ENCODE results near the gene PPM1L. TPM values are rescaled to one million over a fixed set of nuclear protein-coding genes. Genes with fewer than 3 reads are reported as not detected.

Gene PPM1L
- total RNA-seq, 1 donor from 2014 or later: 13.5 TPM

- no peaks in the 10 kb centered on the region for H3K36me3 ChIP-seq
- H3K27me3 ChIP-seq: no peaks in the 10 kb centered on the region
- TF ChIP-seq CTCF (IDR thresholded peaks at IDR 0.05): no peak
- no peaks in the 10 kb centered on the region for H3K4me1 ChIP-seq
- H3K9me3 ChIP-seq: no peaks in the 10 kb centered on the region
- no peak for DNase-seq
- no peak overlapping the region for H3K27ac ChIP-seq
- intact Hi-C loops (cut with DNase I): no loop called here
- H3K4me3 ChIP-seq: no peak overlapping the region
- ATAC-seq: no peak
Measured at GRCh38 chr3:160852856-160853255, 96.8 kb downstream of the PPM1L start.

DNA sequence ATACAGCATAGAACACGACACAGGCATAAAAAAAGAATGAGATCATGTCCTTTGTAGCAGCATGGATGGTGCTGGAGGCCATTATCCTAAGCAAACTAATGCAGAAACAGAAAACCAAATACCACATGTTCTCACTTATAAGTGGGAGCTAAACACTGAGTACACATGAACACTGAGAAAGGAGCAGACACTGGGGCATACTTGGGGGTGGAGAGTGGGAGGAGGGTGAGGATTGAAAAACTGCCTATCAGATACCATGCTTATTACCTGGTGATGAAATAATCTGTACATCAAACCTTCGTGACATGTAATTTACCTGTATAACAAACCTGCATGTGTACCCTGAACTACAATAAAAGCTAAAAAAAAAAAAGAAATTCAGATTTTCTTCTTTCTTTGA, 100.4 kb downstream of the PPM1L start:
- Histone ChIP-seq H3K4me1 (no peaks in the 10 kb centered on the region), H3K27me3 (no peaks in the 10 kb centered on the region), H3K36me3 (no peaks in the 10 kb centered on the region), H3K4me3 (no peak overlapping the region), H3K27ac (no peak overlapping the region), H3K9me3 (no peaks in the 10 kb centered on the region)
- no peak for DNase-seq
- ATAC-seq: no peak
- no peak for TF ChIP-seq CTCF (IDR thresholded peaks at IDR 0.05)
- intact Hi-C loops (cut with DNase I): no loop called here

GRCh38 chr3:160857476-160858119, 101.6 kb downstream of the PPM1L start:
- Histone ChIP-seq H3K4me3 (no peak overlapping the region), H3K36me3 (no peaks in the 10 kb centered on the region), H3K4me1 (no peaks in the 10 kb centered on the region), H3K27me3 (no peaks in the 10 kb centered on the region), H3K27ac (no peak overlapping the region), H3K9me3 (no peaks in the 10 kb centered on the region)
- no peak for TF ChIP-seq CTCF (IDR thresholded peaks at IDR 0.05)
- no peak for DNase-seq
- no peak for ATAC-seq
- intact Hi-C loops (cut with DNase I): no loop called here

GRCh38 chr3:160860346-160860745, 104.3 kb downstream of the PPM1L start:
- ATAC-seq (no peak), DNase-seq (no peak)
- TF ChIP-seq CTCF (IDR thresholded peaks at IDR 0.05): no peak
- no peaks in the 10 kb centered on the region for H3K36me3 ChIP-seq
- no peaks in the 10 kb centered on the region for H3K4me1 ChIP-seq
- H3K27ac ChIP-seq: no peak overlapping the region
- intact Hi-C loops (cut with DNase I): no loop called here
- no peak overlapping the region for H3K4me3 ChIP-seq
- no peaks in the 10 kb centered on the region for H3K9me3 ChIP-seq
- no peaks in the 10 kb centered on the region for H3K27me3 ChIP-seq

GRCh38 chr3:160869825-160870224, 113.8 kb downstream of the PPM1L start:
- H3K27ac ChIP-seq: no peak overlapping the region
- intact Hi-C loops (cut with DNase I): no loop called here
- no peaks in the 10 kb centered on the region for H3K27me3 ChIP-seq
- no peak overlapping the region for H3K4me3 ChIP-seq
- TF ChIP-seq CTCF (IDR thresholded peaks at IDR 0.05): no peak
- DNase-seq (no peak), ATAC-seq (peak; percentile 57)
- H3K4me1 ChIP-seq: no peaks in the 10 kb centered on the region
- no peaks in the 10 kb centered on the region for H3K36me3 ChIP-seq
- no peaks in the 10 kb centered on the region for H3K9me3 ChIP-seq

DNA sequence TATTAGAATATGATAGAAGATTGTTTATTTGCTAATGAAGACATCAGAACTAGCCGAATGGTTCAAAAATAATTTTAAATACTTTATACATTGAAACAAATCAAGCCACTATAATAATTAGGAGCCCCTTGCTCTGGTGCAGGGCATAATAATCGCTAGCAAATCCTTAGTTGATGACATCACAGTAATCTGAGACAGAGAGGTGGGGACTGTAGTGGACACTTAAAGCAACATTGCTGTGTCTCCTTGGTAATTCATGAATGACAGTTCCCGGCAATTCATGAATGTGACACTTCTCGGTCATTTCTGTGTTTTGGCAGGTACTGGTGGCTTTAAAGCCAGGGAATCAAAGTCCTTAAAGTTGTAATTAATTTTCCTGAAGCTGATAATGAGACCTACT, 114.3 kb downstream of the PPM1L start:
- intact Hi-C loops (cut with DNase I): no loop called here
- H3K27me3 ChIP-seq: no peaks in the 10 kb centered on the region
- H3K4me1 ChIP-seq: no peaks in the 10 kb centered on the region
- no peaks in the 10 kb centered on the region for H3K36me3 ChIP-seq
- no peak overlapping the region for H3K4me3 ChIP-seq
- H3K27ac ChIP-seq: no peak overlapping the region
- H3K9me3 ChIP-seq: no peaks in the 10 kb centered on the region
- ATAC-seq (peak; percentile 44), DNase-seq (no peak)
- TF ChIP-seq CTCF (IDR thresholded peaks at IDR 0.05): no peak

Measured in upper lobe of right lung (tissue), 1 donor.